Keratinocyte (primary cell): ENCODE results near the gene ZNF184.

Experiments
- EZH2 ChIP-seq: IDR thresholded peaks from one replicate; pipeline ENCODE4 v1.6.1; 2012; ENCODE audit warnings: inconsistent platforms, mild to moderate bottlenecking, low read length, moderate library complexity
- TF ChIP-seq, protein P1 (sequence below), 3 experiments: IDR thresholded peaks in 1 of 3; conservative IDR thresholded peaks in 1 of 3; optimal IDR thresholded peaks in 1 of 3; 2 replicates in 2 of 3; 3 replicates in 1 of 3; pipeline versions ENCODE3 to v1.5.1; 2011; ENCODE audit warnings: low read length in 3 of 3, mild to moderate bottlenecking in 3 of 3, moderate library complexity in 2 of 3, control low read depth in 1 of 3, inconsistent platforms in 1 of 3; ENCODE audit not compliant: insufficient read depth in 2 of 3; ENCODE audit errors: extremely low read depth in 1 of 3

GRCh38 chr6:27518881-27519795 lies 46.2 kb upstream of the ZNF184 start:
- TF ChIP-seq, protein P1, sequence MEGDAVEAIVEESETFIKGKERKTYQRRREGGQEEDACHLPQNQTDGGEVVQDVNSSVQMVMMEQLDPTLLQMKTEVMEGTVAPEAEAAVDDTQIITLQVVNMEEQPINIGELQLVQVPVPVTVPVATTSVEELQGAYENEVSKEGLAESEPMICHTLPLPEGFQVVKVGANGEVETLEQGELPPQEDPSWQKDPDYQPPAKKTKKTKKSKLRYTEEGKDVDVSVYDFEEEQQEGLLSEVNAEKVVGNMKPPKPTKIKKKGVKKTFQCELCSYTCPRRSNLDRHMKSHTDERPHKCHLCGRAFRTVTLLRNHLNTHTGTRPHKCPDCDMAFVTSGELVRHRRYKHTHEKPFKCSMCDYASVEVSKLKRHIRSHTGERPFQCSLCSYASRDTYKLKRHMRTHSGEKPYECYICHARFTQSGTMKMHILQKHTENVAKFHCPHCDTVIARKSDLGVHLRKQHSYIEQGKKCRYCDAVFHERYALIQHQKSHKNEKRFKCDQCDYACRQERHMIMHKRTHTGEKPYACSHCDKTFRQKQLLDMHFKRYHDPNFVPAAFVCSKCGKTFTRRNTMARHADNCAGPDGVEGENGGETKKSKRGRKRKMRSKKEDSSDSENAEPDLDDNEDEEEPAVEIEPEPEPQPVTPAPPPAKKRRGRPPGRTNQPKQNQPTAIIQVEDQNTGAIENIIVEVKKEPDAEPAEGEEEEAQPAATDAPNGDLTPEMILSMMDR (optimal IDR thresholded peaks at IDR 0.05 in 1 of 3, IDR thresholded peaks at IDR 0.05 in 1 of 3, conservative IDR thresholded peaks at IDR 0.05 in 1 of 3; ENCODE audit: extremely low read depth in 1 of 3, insufficient read depth in 2 of 3, low read length in 3 of 3): peak; percentile 59 to 73 (median 68)
- TF ChIP-seq EZH2: no peak
